ENCODE measurements around the gene CYP27C1. TPM values are rescaled to one million over a fixed set of nuclear protein-coding genes. Genes with fewer than 3 reads are reported as not detected.
A peak's percentile ranks its signal among the peaks of the same experiment; 100 is the strongest.

CYP27C1 gene
- total and polyA plus RNA-seq, 2 donors from 2014 or later, result 0.35 TPM; not detected in 1

DNA sequence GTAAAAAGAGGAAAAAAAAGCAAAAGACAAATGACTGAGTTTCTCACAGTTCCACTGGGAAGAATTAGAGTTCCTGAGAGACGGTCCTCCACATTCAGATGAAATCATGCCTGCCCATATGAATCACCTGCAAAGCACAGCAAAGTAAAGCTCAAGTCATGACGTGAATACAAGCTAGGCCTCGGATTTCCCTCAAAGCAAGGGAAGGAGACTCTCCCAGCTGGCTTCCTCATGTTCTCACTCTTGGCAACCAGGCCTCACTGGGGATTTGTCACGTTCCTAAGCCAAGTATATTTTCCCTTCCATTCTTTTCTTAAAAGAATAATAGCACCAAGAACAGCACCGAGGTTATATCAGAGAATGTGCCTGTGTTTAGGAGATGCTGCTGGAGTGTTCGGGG, 47.0 kb downstream of the CYP27C1 start:
- H3K4me1 ChIP-seq (ENCODE audit: control insufficient read depth in 2 of 3, insufficient read depth in 2 of 3, low read depth in 1 of 3, low read length in 3 of 3), result peaks cover 7 to 17% (median 12%) of the 10 kb centered on the region in 3 donors

DNA sequence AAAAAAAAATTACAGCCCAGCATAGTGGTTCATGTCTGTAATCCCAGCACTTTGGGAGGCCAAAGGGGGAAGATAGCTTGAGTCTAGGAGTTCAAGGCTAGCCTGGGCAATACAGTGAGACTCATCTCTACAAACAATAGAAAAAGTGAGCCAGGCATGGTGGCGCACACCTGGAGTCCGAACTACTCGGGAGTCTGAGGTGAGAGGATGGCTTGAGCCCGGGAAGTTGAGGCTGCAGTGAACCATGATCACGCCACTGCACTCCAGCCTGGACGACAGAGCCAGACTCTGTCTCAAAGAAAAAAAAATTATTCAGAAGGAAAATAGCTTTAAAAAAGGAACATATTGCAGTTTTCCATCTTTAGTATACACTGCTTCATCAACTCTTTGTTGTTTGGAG, 47.8 kb downstream of the CYP27C1 start:
- TF ChIP-seq, protein P1, sequence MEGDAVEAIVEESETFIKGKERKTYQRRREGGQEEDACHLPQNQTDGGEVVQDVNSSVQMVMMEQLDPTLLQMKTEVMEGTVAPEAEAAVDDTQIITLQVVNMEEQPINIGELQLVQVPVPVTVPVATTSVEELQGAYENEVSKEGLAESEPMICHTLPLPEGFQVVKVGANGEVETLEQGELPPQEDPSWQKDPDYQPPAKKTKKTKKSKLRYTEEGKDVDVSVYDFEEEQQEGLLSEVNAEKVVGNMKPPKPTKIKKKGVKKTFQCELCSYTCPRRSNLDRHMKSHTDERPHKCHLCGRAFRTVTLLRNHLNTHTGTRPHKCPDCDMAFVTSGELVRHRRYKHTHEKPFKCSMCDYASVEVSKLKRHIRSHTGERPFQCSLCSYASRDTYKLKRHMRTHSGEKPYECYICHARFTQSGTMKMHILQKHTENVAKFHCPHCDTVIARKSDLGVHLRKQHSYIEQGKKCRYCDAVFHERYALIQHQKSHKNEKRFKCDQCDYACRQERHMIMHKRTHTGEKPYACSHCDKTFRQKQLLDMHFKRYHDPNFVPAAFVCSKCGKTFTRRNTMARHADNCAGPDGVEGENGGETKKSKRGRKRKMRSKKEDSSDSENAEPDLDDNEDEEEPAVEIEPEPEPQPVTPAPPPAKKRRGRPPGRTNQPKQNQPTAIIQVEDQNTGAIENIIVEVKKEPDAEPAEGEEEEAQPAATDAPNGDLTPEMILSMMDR (IDR thresholded peaks at IDR 0.05; ENCODE audit: borderline replicate concordance, extremely low read depth, insufficient read depth), result no peak
- DNase-seq (peak in 1 of 5 donors; percentile 12), FAIRE-seq (no peak)
- intact Hi-C loops (cut with DNase I), result no loop called here
- H3K36me3 ChIP-seq (ENCODE audit: control insufficient read depth in 2 of 3, insufficient read depth in 3 of 3, low read length in 3 of 3), result no peaks in the 10 kb centered on the region
- no peak overlapping the region for H3K9ac ChIP-seq (ENCODE audit: low read length in 3 of 3)
- H3K9me3 ChIP-seq (ENCODE audit: control insufficient read depth in 2 of 3, insufficient read depth in 1 of 3, low read length in 3 of 3), result no peaks in the 10 kb centered on the region
- no peak overlapping the region for H3K4me3 ChIP-seq (ENCODE audit: low read length in 3 of 3)
- peaks cover 7 to 17% (median 12%) of the 10 kb centered on the region in 3 donors for H3K4me1 ChIP-seq (ENCODE audit: control insufficient read depth in 2 of 3, insufficient read depth in 2 of 3, low read depth in 1 of 3, low read length in 3 of 3)
- H3K27me3 ChIP-seq (ENCODE audit: control insufficient read depth, insufficient read depth, low read length), result no peaks in the 10 kb centered on the region
- H3K27ac ChIP-seq (ENCODE audit: low read depth in 2 of 2, low read length in 2 of 2), result no peak overlapping the region

More for the DNA sequence above, 47.0 kb downstream of the CYP27C1 start:
- DNase-seq (peak in 2 of 5 donors; percentile 19 to 76), FAIRE-seq (no peak)
- no peaks in the 10 kb centered on the region for H3K9me3 ChIP-seq (ENCODE audit: control insufficient read depth in 2 of 3, insufficient read depth in 1 of 3, low read length in 3 of 3)
- TF ChIP-seq, protein P1 (IDR thresholded peaks at IDR 0.05; ENCODE audit: borderline replicate concordance, extremely low read depth, insufficient read depth), result no peak
- H3K27me3 ChIP-seq (ENCODE audit: control insufficient read depth, insufficient read depth, low read length), result no peaks in the 10 kb centered on the region
- no peak overlapping the region for H3K9ac ChIP-seq (ENCODE audit: low read length in 3 of 3)
- H3K27ac ChIP-seq (ENCODE audit: low read depth in 2 of 2, low read length in 2 of 2), result no peak overlapping the region
- H3K4me3 ChIP-seq (ENCODE audit: low read length in 3 of 3), result no peak overlapping the region
- intact Hi-C loops (cut with DNase I), result no loop called here
- H3K36me3 ChIP-seq (ENCODE audit: control insufficient read depth in 2 of 3, insufficient read depth in 3 of 3, low read length in 3 of 3), result no peaks in the 10 kb centered on the region

DNA sequence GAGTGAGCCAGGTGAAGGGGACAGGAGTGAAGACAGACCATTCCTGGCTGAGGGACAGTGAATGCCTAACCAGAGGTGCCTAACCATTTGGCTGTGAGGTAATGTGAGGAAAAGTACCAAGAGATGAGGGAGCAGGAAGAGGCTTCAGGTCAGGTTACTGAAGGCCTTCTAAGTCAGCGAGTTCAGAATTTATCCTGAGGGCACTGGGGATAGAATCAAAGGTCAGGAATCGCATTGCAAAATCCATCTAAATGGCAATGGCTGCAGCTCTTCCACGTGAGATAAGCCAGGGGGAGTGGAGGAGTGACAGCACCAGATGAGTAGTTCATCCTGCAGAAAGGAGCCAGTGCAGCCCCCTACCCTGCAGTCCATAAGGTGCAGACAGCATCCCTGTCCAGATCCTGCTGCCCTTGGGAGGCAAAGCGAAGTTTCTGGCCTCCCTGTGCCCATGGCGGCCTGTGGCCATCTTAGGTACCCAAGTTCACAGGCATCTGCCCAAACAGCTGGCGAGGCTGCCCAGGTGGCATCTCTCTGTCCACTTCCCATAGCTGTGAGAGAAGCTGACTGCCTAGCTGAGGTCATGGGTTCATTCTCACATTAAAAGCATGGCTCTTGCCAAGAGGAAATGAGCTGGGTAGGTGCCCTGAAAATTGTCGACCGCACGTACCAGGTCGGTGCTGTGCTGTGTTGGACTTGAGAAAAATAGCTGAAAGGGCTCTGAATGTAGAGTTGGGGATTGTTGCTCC, 49.5 kb downstream of the CYP27C1 start:
- Histone ChIP-seq H3K4me1 (ENCODE audit: control insufficient read depth in 2 of 3, insufficient read depth in 2 of 3, low read depth in 1 of 3, low read length in 3 of 3) (peaks cover 3 to 13% (median 12%) of the 10 kb centered on the region in 3 donors), H3K27ac (ENCODE audit: low read depth in 2 of 2, low read length in 2 of 2) (no peak overlapping the region), H3K27me3 (ENCODE audit: control insufficient read depth, insufficient read depth, low read length) (no peaks in the 10 kb centered on the region), H3K9me3 (ENCODE audit: control insufficient read depth in 2 of 3, insufficient read depth in 1 of 3, low read length in 3 of 3) (no peaks in the 10 kb centered on the region), H3K36me3 (ENCODE audit: control insufficient read depth in 2 of 3, insufficient read depth in 3 of 3, low read length in 3 of 3) (no peaks in the 10 kb centered on the region), H3K4me3 (ENCODE audit: low read length in 3 of 3) (no peak overlapping the region), H3K9ac (ENCODE audit: low read length in 3 of 3) (no peak overlapping the region)
- DNase-seq, result peak in 1 of 5 donors; percentile 24
- FAIRE-seq, result no peak
- TF ChIP-seq, protein P1 (IDR thresholded peaks at IDR 0.05; ENCODE audit: borderline replicate concordance, extremely low read depth, insufficient read depth), result no peak
- intact Hi-C loops (cut with DNase I), result no loop called here

All from kidney (tissue), 14 donors.